Hepatocyte (in vitro differentiated cells): ENCODE results near the gene BLACAT1.

Source experiments
- CTCF ChIP-seq: fragments of 200-600 bp; sonication (generic); IDR thresholded peaks from 2 replicates; pipeline ENCODE4 v1.5.1; 2016; ENCODE audit warnings: antibody characterized with exemption, mild to moderate bottlenecking; ENCODE audit not compliant: poor library complexity
- EZH2 ChIP-seq: fragments of 200-600 bp; sonication (generic); IDR thresholded peaks from 2 replicates; pipeline ENCODE4 v1.6.1; 2016; ENCODE audit warnings: antibody characterized with exemption, mild to moderate bottlenecking, borderline replicate concordance
- EZH2phosphoT487 ChIP-seq: fragments of 200-600 bp; sonication (generic); IDR thresholded peaks from one replicate; pipeline ENCODE4 v1.6.1; 2018; ENCODE audit warnings: antibody characterized with exemption, mild to moderate bottlenecking, low read depth, moderate library complexity; ENCODE audit not compliant: unreplicated experiment, severe bottlenecking

GRCh38 chr1:205435578-205436573, 20.0 kb downstream of the BLACAT1 start:
- TF ChIP-seq CTCF (no peak), EZH2 (no peak), EZH2phosphoT487 (no peak)
